Right lobe of liver (tissue), 6 donors: ENCODE results near the gene ENO1. TPM values are rescaled to one million over a fixed set of nuclear protein-coding genes. Genes with fewer than 3 reads are reported as not detected.

ENCODE experiments used
- ATAC-seq, 4 donors: fragments of 200-7000 bp; cut with Tn5 transposase; one replicate each; pipeline ENCODE4 v1.9.1; 2020; ENCODE audit warnings: mild to moderate bottlenecking in 4 of 4, moderate library complexity in 4 of 4
- DNase-seq, 3 donors: peaks; one replicate each; pipeline ENCODE4 v3.0.0-alpha.2; 2020
- H3K27ac ChIP-seq, 3 donors: fragments of 200-600 bp; one replicate each; pipeline ENCODE4 v1.8.0; 2022
- H3K27me3 ChIP-seq, 2 donors: fragments of 200-600 bp; one replicate each; pipeline ENCODE4 v1.8.0; 2022
- H3K36me3 ChIP-seq, 4 donors: fragments of 200-600 bp; sonication (generic) in 1 of 4; one replicate each; pipeline versions ENCODE4 v1.5.1 to v1.8.0; 2017 to 2022; ENCODE audit warnings: control low read depth in 1 of 4
- H3K4me1 ChIP-seq, 4 donors: fragments of 200-600 bp; sonication (generic) in 1 of 4; one replicate each; pipeline versions ENCODE4 v1.5.1 to v1.8.0; 2017 to 2022; ENCODE audit warnings: control low read depth in 1 of 4
- H3K4me3 ChIP-seq, 3 donors: fragments of 200-600 bp; one replicate each; pipeline ENCODE4 v1.8.0; 2022
- H3K9me3 ChIP-seq, 4 donors: fragments of 200-600 bp; sonication (generic) in 1 of 4; one replicate each; pipeline versions ENCODE4 v1.5.1 to v1.8.0; 2017 to 2022; ENCODE audit warnings: control low read depth in 1 of 4
- POLR2A ChIP-seq: fragments of 450-650 bp; IDR thresholded peaks from one replicate; pipeline ENCODE4 v1.6.1; 2017; ENCODE audit warnings: antibody characterized with exemption, mild to moderate bottlenecking
- WGBS: methylation state at CpG from one replicate; pipeline ENCODE4 v1.1.6; 2018; ENCODE audit warnings: low coverage, low lambda C conversion rate; ENCODE audit not compliant: insufficient coverage; ENCODE audit errors: missing lambda C conversion rate; 5-methylcytosine and 5-hydroxymethylcytosine counted together
- intact Hi-C, 2 donors: fragments of 100-400 bp; cut with DNase I; formaldehyde crosslinking; loops; one replicate each; pipeline versions ENCODE4 v1.11.2 to v1.14.1; 2022
- total RNA-seq, 6 experiments: library from RNA; depleted of rRNA in 2 of 6; stranded (reverse); fragments of >200 nt in 2 of 6; fragmentation: NEBNext Ultra II Directional in 3 of 6; extraction: Animal tissue kit (Norgen Biotek cat#: 25700) in 3 of 6; gene quantifications; one replicate each; pipeline versions ENCODE4 v1.1.0 to v1.2.4, GENCODE V29; 2016 to 2023
- TF ChIP-seq, protein P1 (sequence below), 4 donors: fragments of 200-600 bp in 3 of 4; fragments of 450-650 bp in 1 of 4; IDR thresholded peaks; one replicate each; pipeline versions ENCODE4 v1.5.1 to v1.8.0; 2016 to 2022; ENCODE audit warnings: antibody characterized with exemption in 4 of 4, mild to moderate bottlenecking in 2 of 4
- donor health status: DM: no; HTN: yes; CAD: no.
- donor health status: DM: no; HTN: no; CAD: no.
- donor health status: DM: no; HTN: no; CAD: no.
- donor health status: DM: no; HTN: yes; CAD: no.
- donor health status: DM: no; HTN: yes; CAD: no.

ENO1 gene
- total RNA-seq, 6 experiments from 2014 or later: 314 to 792 (median 539) TPM

DNA sequence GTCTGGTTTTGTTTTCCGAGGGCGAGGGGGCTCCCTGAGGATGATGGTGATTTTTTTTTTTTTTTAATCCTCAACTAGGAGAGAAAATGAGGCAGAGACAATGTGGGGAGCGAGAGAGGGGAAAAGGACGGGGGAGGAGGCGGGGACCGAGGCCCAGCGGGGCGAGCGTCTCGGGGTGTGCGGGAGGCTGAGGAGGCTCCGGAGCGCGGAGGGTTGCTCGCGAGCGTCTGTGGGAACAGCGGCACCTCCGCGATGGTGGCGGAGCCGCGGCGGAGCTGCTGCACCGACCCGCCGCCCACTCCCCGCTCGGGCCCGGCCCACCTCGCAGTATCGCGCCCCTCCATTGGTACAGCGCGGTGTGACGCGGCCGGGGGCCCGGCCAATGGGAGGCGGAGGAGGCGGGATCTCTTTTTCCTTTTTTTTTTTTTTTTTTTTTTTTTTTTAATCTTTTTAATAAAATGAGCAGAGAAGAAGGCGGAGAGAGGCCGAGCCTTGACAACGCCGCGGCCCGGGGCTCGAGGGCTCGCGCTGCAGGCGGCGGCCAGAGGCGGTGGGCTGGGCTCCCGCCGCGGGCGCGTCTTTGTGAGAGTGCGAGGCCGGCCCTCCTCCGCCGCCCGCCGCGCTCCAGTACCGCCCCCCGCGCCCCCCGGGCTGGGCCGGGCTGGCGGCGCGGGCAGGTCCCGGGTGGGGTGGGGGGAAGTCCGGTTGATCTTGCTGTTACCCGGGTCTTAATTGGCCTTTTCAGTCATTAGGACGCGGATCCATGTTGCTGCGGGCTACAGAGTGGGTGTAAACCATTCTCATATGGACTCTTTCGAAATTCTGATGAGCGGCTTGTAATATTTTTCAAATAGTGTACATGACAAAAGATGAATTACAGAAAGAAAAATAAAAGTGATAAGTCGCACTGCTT is 60.8 kb downstream of the ENO1 start, which contains the start of gene RERE:
RERE (minus strand) TSS at position 229 of the 913 bp plus-strand sequence.
- TF ChIP-seq, protein P1, sequence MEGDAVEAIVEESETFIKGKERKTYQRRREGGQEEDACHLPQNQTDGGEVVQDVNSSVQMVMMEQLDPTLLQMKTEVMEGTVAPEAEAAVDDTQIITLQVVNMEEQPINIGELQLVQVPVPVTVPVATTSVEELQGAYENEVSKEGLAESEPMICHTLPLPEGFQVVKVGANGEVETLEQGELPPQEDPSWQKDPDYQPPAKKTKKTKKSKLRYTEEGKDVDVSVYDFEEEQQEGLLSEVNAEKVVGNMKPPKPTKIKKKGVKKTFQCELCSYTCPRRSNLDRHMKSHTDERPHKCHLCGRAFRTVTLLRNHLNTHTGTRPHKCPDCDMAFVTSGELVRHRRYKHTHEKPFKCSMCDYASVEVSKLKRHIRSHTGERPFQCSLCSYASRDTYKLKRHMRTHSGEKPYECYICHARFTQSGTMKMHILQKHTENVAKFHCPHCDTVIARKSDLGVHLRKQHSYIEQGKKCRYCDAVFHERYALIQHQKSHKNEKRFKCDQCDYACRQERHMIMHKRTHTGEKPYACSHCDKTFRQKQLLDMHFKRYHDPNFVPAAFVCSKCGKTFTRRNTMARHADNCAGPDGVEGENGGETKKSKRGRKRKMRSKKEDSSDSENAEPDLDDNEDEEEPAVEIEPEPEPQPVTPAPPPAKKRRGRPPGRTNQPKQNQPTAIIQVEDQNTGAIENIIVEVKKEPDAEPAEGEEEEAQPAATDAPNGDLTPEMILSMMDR (IDR thresholded peaks at IDR 0.05): peak in 2 of 4 donors; percentile 11 to 21
- TF ChIP-seq POLR2A: peak; percentile 93
- DNase-seq: peak; percentile 95 to 96 (median 95)
- ATAC-seq: peak; percentile 93 to 98 (median 97)
- Histone ChIP-seq H3K4me1 (peaks cover 0 to 26% (median 7%) of the 10 kb centered on the region in 4 donors), H3K9me3 (no peaks in the 10 kb centered on the region), H3K4me3 (peak within 1 kb of the TSS; percentile 61 to 78 (median 77)), H3K36me3 (no peaks in the 10 kb centered on the region), H3K27me3 (no peaks in the 10 kb centered on the region), H3K27ac (peak within 1 kb of the TSS; percentile 91 to 95 (median 95))
- under 1% methylated on average over 32 of the region's 82 CpGs for WGBS
- intact Hi-C loops: no loop called here

- Histone ChIP-seq H3K36me3 (no peaks in the 10 kb centered on the region), H3K4me1 (peaks cover 0 to 24% (median 7%) of the 10 kb centered on the region in 4 donors), H3K9me3 (no peaks in the 10 kb centered on the region), H3K4me3 (peak overlapping the region; percentile 61 to 78 (median 77)), H3K27me3 (no peaks in the 10 kb centered on the region), H3K27ac (peak overlapping the region; percentile 91 to 95 (median 95))
- ATAC-seq: peak; percentile 49 to 65 (median 60)
- peak; percentile 62 to 76 (median 76) for DNase-seq
- intact Hi-C loops: no loop called here
- TF ChIP-seq, protein P1 (IDR thresholded peaks at IDR 0.05): no peak
- TF ChIP-seq POLR2A: no peak
- WGBS: under 1% methylated on average over 16 of the region's 41 CpGs
These were observed 61.6 kb downstream of the ENO1 start for GRCh38 chr1:8816831-8817411.

DNA sequence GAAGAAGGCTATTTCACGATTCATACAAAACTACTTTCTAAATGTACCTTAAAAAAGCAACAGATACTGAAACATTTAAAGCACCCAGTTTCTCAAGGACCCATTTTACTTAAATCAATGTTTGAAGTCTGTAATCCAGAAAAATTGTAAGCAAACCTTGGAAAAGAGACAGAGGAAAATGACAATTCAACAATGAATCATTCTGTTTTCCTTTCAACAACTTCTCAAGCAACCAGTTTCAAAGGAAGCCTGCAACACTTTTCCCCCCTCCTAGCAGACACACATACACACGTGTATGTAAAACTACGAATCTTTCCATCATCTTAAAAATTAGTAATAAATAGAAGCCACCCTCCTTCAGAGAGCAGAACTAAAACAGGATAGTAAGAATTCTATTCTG is 62.2 kb downstream of the ENO1 start:
- no peak for DNase-seq
- intact Hi-C loops: no loop called here
- Histone ChIP-seq H3K4me1 (peaks cover 0 to 24% (median 7%) of the 10 kb centered on the region in 4 donors), H3K27me3 (no peaks in the 10 kb centered on the region), H3K4me3 (peak overlapping the region; percentile 61 to 78 (median 77)), H3K36me3 (no peaks in the 10 kb centered on the region), H3K9me3 (no peaks in the 10 kb centered on the region), H3K27ac (peak overlapping the region; percentile 91 to 95 (median 95))
- ATAC-seq: no peak
- WGBS: 2% methylated on average over 3 of the region's 3 CpGs
- TF ChIP-seq, protein P1 (IDR thresholded peaks at IDR 0.05): no peak
- TF ChIP-seq POLR2A: no peak

- Histone ChIP-seq H3K4me3 (peak overlapping the region in 1 of 3 donors; percentile 78), H3K4me1 (peaks cover 0 to 24% (median 7%) of the 10 kb centered on the region in 4 donors), H3K27me3 (no peaks in the 10 kb centered on the region), H3K27ac (peak overlapping the region; percentile 91 to 95 (median 95)), H3K9me3 (no peaks in the 10 kb centered on the region), H3K36me3 (no peaks in the 10 kb centered on the region)
- DNase-seq (no peak), ATAC-seq (no peak)
- 6% methylated on average over 2 of the region's 2 CpGs for WGBS
- TF ChIP-seq POLR2A: no peak
- TF ChIP-seq, protein P1 (IDR thresholded peaks at IDR 0.05): no peak
- intact Hi-C loops: no loop called here
These were observed 62.8 kb downstream of the ENO1 start for GRCh38 chr1:8815582-8816151.
